GM23338 (cell line): Measurements from ENCODE around the gene HUS1. TPM values are rescaled to one million over a fixed set of nuclear protein-coding genes. Genes with fewer than 3 reads are reported as not detected.

Experiments used
- ATAC-seq: fragments of 200-7000 bp; cut with Tn5 transposase; 3 replicates; pipeline ENCODE4 v1.9.1; 2020
- DNase-seq: peaks from one replicate; pipeline ENCODE4 v3.0.0-alpha.2; 2015; ENCODE audit warnings: low spot score
- H2AFZ ChIP-seq: fragments of 200-600 bp; sonication (generic); 2 replicates; pipeline ENCODE4 v1.8.0; 2016; ENCODE audit warnings: antibody characterized with exemption, mild to moderate bottlenecking, moderate library complexity
- H3F3A ChIP-seq: fragments of 200-600 bp; sonication (generic); replicated peaks from 2 replicates; pipeline ENCODE4 v1.8.0; 2017; ENCODE audit warnings: antibody characterized with exemption, mixed run types, low read depth
- H3K27ac ChIP-seq: fragments of 200-600 bp; sonication (generic); 2 replicates; pipeline ENCODE4 v1.6.1; 2016; ENCODE audit warnings: low read depth
- H3K27me3 ChIP-seq: fragments of 200-600 bp; sonication (generic); 2 replicates; pipeline ENCODE4 v1.8.0; 2016; ENCODE audit warnings: mild to moderate bottlenecking, mixed run types, moderate library complexity; ENCODE audit not compliant: insufficient read depth
- H3K36me3 ChIP-seq: fragments of 200-600 bp; sonication (generic); 2 replicates; pipeline ENCODE4 v1.8.0; 2016; ENCODE audit warnings: mild to moderate bottlenecking; ENCODE audit not compliant: insufficient read depth
- H3K4me1 ChIP-seq: fragments of 200-600 bp; sonication (generic); 2 replicates; pipeline ENCODE4 v1.8.0; 2016; ENCODE audit warnings: mild to moderate bottlenecking, moderate library complexity; ENCODE audit not compliant: insufficient read depth
- H3K4me2 ChIP-seq: fragments of 200-600 bp; sonication (generic); 2 replicates; pipeline ENCODE4 v1.7.1; 2017; ENCODE audit warnings: mixed run types
- H3K4me3 ChIP-seq: fragments of 200-600 bp; sonication (generic); 2 replicates; pipeline ENCODE4 v1.6.1; 2016; ENCODE audit warnings: mixed run types
- H3K79me2 ChIP-seq: fragments of 200-600 bp; sonication (generic); replicated peaks from 2 replicates; pipeline ENCODE4 v1.8.0; 2017; ENCODE audit warnings: mild to moderate bottlenecking; ENCODE audit not compliant: insufficient read depth
- H3K9me2 ChIP-seq: fragments of 200-600 bp; sonication (generic); 2 replicates; pipeline ENCODE4 v1.8.0; 2017; ENCODE audit not compliant: insufficient read depth
- H4K20me1 ChIP-seq: fragments of 200-600 bp; sonication (generic); replicated peaks from 2 replicates; pipeline ENCODE4 v1.8.0; 2017; ENCODE audit warnings: mild to moderate bottlenecking; ENCODE audit not compliant: insufficient read depth
- H3K27ac Mint-ChIP-seq: 2 replicates; pipeline ENCODE4 v1.8.0; 2020; ENCODE audit warnings: inconsistent platforms, mild to moderate bottlenecking, moderate library complexity, mixed read lengths
- H3K27me3 Mint-ChIP-seq: 3 replicates; pipeline ENCODE4 v1.8.0; 2022; ENCODE audit warnings: low read depth, mild to moderate bottlenecking, moderate library complexity, mixed read lengths, inconsistent platforms; ENCODE audit not compliant: insufficient read depth, poor library complexity
- H3K36me3 Mint-ChIP-seq: 3 replicates; pipeline ENCODE4 v1.8.0; 2021; ENCODE audit warnings: low read depth, mild to moderate bottlenecking, inconsistent platforms, moderate library complexity, mixed read lengths
- H3K4me1 Mint-ChIP-seq: 3 replicates; pipeline ENCODE4 v1.8.0; 2020; ENCODE audit warnings: mild to moderate bottlenecking, inconsistent platforms, mixed read lengths
- H3K4me3 Mint-ChIP-seq: 3 replicates; pipeline ENCODE4 v1.8.0; 2021; ENCODE audit warnings: moderate library complexity, mild to moderate bottlenecking, inconsistent platforms, mixed read lengths
- H3K9me3 Mint-ChIP-seq: 3 replicates; pipeline ENCODE4 v1.8.0; 2020; ENCODE audit warnings: moderate library complexity, mild to moderate bottlenecking, inconsistent platforms, mixed read lengths
- CREB1 ChIP-seq: fragments of 250-450 bp; sonication (Bioruptor Pico); IDR thresholded peaks from 2 replicates; pipeline ENCODE4 v1.5.0; 2020; ENCODE audit warnings: low read depth, mild to moderate bottlenecking, moderate library complexity
- ETS1 ChIP-seq: IDR thresholded peaks from 2 replicates; pipeline ENCODE4 v1.6.1; 2016; ENCODE audit warnings: antibody characterized with exemption
- EZH2 ChIP-seq: fragments of 200-600 bp; sonication (generic); IDR thresholded peaks from one replicate; pipeline ENCODE4 v1.8.0; 2017; ENCODE audit warnings: antibody characterized with exemption, mild to moderate bottlenecking, low read depth; ENCODE audit not compliant: unreplicated experiment
- EZH2phosphoT487 ChIP-seq: fragments of 200-600 bp; sonication (generic); IDR thresholded peaks from one replicate; pipeline ENCODE4 v1.8.1; 2018; ENCODE audit warnings: antibody characterized with exemption; ENCODE audit not compliant: unreplicated experiment
- NANOG ChIP-seq: IDR thresholded peaks from 2 replicates; pipeline ENCODE4 v1.6.1; 2016; ENCODE audit warnings: antibody characterized with exemption, borderline replicate concordance
- POLR2AphosphoS5 ChIP-seq: IDR thresholded peaks from 2 replicates; pipeline ENCODE4 v1.6.1; 2016; ENCODE audit warnings: antibody characterized with exemption, low read depth
- STAT1 ChIP-seq: IDR thresholded peaks from one replicate; pipeline ENCODE4 v1.6.1; 2016; ENCODE audit warnings: antibody characterized with exemption; ENCODE audit not compliant: unreplicated experiment
- ZNF114 ChIP-seq: fragments of 250-450 bp; sonication (Bioruptor Pico); IDR thresholded peaks from 2 replicates; pipeline ENCODE4 v1.5.0; 2020; ENCODE audit warnings: mild to moderate bottlenecking, moderate library complexity
- ZNF331 ChIP-seq: fragments of 250-450 bp; sonication (Bioruptor Pico); IDR thresholded peaks from 2 replicates; pipeline ENCODE4 v1.5.0; 2020; ENCODE audit warnings: low read depth, mild to moderate bottlenecking, moderate library complexity
- polyA plus RNA-seq: library from polyadenylated mRNA; unstranded; fragments of >200 nt; fragmentation: Nextera tagmentation; extraction: Ambion mirVana; gene quantifications from 2 replicates; pipeline ENCODE4 v1.2.1, GENCODE V29; 2016
- total RNA-seq: library from RNA; depleted of rRNA; stranded (reverse); fragments of >200 nt; shearing (Covaris generic); gene quantifications from 2 replicates; pipeline ENCODE4 v1.2.3, GENCODE V29; 2014
- TF ChIP-seq, protein P1 (sequence below), 2 experiments: fragments of 200-600 bp in 1 of 2; sonication (generic) in 1 of 2; conservative IDR thresholded peaks; 2 replicates each; pipeline versions ENCODE4 v1.5.1 to v1.6.1; 2016 to 2017; ENCODE audit warnings: antibody characterized with exemption in 2 of 2, low read depth in 2 of 2, mild to moderate bottlenecking in 2 of 2, moderate library complexity in 1 of 2
- TF ChIP-seq, protein P2 (sequence below): IDR thresholded peaks from one replicate; pipeline ENCODE4 v1.6.1; 2018; ENCODE audit warnings: antibody characterized with exemption; ENCODE audit not compliant: unreplicated experiment

Gene HUS1
- total and polyA plus RNA-seq, 2 experiments from 2014 or later, result 14.9 to 29.7 TPM

DNA sequence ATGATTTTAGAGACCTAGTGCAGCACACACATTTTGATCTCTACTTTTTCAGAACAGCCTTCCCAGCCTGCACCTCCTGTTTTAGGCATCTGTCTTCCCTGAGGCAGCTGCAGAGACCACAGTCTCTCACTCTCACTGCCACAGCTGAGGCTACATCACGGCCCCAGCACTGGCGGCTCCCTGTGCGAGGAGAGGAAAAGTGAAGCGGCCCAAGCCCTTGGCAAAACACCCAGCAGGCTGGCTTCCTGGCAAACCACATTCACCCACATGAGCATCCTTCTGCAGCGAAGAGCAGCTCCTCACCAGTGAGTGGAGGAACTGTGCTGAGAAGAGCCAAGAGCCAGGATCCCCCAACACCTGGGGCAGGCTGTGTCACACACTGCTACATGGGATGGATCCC is 14.0 kb downstream of the HUS1 start (continued):
- TF ChIP-seq, protein P1, sequence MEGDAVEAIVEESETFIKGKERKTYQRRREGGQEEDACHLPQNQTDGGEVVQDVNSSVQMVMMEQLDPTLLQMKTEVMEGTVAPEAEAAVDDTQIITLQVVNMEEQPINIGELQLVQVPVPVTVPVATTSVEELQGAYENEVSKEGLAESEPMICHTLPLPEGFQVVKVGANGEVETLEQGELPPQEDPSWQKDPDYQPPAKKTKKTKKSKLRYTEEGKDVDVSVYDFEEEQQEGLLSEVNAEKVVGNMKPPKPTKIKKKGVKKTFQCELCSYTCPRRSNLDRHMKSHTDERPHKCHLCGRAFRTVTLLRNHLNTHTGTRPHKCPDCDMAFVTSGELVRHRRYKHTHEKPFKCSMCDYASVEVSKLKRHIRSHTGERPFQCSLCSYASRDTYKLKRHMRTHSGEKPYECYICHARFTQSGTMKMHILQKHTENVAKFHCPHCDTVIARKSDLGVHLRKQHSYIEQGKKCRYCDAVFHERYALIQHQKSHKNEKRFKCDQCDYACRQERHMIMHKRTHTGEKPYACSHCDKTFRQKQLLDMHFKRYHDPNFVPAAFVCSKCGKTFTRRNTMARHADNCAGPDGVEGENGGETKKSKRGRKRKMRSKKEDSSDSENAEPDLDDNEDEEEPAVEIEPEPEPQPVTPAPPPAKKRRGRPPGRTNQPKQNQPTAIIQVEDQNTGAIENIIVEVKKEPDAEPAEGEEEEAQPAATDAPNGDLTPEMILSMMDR (conservative IDR thresholded peaks at IDR 0.05; ENCODE audit: low read depth in 2 of 2), result no peak
- TF ChIP-seq ZNF114 (CRISPR knock-in tag) (no peak), EZH2phosphoT487 (no peak), ETS1 (no peak)

- H3K27ac ChIP-seq, result no peak overlapping the region
- TF ChIP-seq CREB1 (CRISPR knock-in tag), result no peak
- Mint-ChIP-seq H3K36me3 (peaks cover 87% of the 10 kb centered on the region), H3K4me1 (no peaks in the 10 kb centered on the region), H3K27ac (no peak overlapping the region), H3K4me3 (no peak overlapping the region), H3K27me3 (peaks cover 5% of the 10 kb centered on the region), H3K9me3 (peaks cover 15% of the 10 kb centered on the region)
- H3K4me3 ChIP-seq, result no peak overlapping the region
- H3K9me2 ChIP-seq, result no peaks in the 10 kb centered on the region; the same call in 1 of the 2 replicates
- H3K79me2 ChIP-seq, result peaks cover 9% of the 10 kb centered on the region; the same call in 1 of the 2 replicates
- H4K20me1 ChIP-seq, result peaks cover 3% of the 10 kb centered on the region; the same call in 1 of the 2 replicates
- H3K27me3 ChIP-seq, result no peaks in the 10 kb centered on the region
- no peak for ATAC-seq
- H2AFZ ChIP-seq, result no peak overlapping the region
- H3F3A ChIP-seq, result no peaks in the 10 kb centered on the region
- H3K36me3 ChIP-seq, result peaks cover 48% of the 10 kb centered on the region
- no peak overlapping the region for H3K4me2 ChIP-seq
- no peak for DNase-seq
- H3K4me1 ChIP-seq, result no peaks in the 10 kb centered on the region
These were observed 17.2 kb downstream of the HUS1 start for GRCh38 chr7:47962262-47962661.

GRCh38 chr7:47957156-47957555 is 22.3 kb downstream of the HUS1 start:
- Mint-ChIP-seq H3K27ac (no peak overlapping the region), H3K27me3 (peaks cover 2% of the 10 kb centered on the region), H3K36me3 (peaks cover 51% of the 10 kb centered on the region), H3K4me3 (no peak overlapping the region), H3K4me1 (peaks cover 11% of the 10 kb centered on the region; the same call in 2 of the 3 replicates), H3K9me3 (peaks cover 15% of the 10 kb centered on the region)
- DNase-seq, result no peak
- Histone ChIP-seq H3K27ac (no peak overlapping the region), H2AFZ (no peak overlapping the region), H3F3A (0 out of 2 replicates have a peak, but pooled peaks cover 3% of the 10 kb centered on the region), H3K4me3 (no peak overlapping the region), H3K9me2 (no peaks in the 10 kb centered on the region), H3K4me2 (no peak overlapping the region), H3K27me3 (no peaks in the 10 kb centered on the region), H3K79me2 (peaks cover 6% of the 10 kb centered on the region; the same call in 1 of the 2 replicates), H3K36me3 (peaks cover 26% of the 10 kb centered on the region), H3K4me1 (no peaks in the 10 kb centered on the region; the same call in none of the 2 replicates), H4K20me1 (peaks cover 9% of the 10 kb centered on the region; the same call in 1 of the 2 replicates)
- ATAC-seq, result no peak
- TF ChIP-seq, protein P2, sequence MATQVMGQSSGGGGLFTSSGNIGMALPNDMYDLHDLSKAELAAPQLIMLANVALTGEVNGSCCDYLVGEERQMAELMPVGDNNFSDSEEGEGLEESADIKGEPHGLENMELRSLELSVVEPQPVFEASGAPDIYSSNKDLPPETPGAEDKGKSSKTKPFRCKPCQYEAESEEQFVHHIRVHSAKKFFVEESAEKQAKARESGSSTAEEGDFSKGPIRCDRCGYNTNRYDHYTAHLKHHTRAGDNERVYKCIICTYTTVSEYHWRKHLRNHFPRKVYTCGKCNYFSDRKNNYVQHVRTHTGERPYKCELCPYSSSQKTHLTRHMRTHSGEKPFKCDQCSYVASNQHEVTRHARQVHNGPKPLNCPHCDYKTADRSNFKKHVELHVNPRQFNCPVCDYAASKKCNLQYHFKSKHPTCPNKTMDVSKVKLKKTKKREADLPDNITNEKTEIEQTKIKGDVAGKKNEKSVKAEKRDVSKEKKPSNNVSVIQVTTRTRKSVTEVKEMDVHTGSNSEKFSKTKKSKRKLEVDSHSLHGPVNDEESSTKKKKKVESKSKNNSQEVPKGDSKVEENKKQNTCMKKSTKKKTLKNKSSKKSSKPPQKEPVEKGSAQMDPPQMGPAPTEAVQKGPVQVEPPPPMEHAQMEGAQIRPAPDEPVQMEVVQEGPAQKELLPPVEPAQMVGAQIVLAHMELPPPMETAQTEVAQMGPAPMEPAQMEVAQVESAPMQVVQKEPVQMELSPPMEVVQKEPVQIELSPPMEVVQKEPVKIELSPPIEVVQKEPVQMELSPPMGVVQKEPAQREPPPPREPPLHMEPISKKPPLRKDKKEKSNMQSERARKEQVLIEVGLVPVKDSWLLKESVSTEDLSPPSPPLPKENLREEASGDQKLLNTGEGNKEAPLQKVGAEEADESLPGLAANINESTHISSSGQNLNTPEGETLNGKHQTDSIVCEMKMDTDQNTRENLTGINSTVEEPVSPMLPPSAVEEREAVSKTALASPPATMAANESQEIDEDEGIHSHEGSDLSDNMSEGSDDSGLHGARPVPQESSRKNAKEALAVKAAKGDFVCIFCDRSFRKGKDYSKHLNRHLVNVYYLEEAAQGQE, result no peak
- no peak for TF ChIP-seq EZH2phosphoT487
- TF ChIP-seq CREB1 (CRISPR knock-in tag), result no peak
- TF ChIP-seq, protein P1 (conservative IDR thresholded peaks at IDR 0.05; ENCODE audit: low read depth in 2 of 2), result no peak
- no peak for TF ChIP-seq ZNF114 (CRISPR knock-in tag)
- no peak for TF ChIP-seq NANOG
- no peak for TF ChIP-seq STAT1
- no peak for TF ChIP-seq ZNF331
- no peak for TF ChIP-seq POLR2AphosphoS5
- no peak for TF ChIP-seq ETS1
- no peak for TF ChIP-seq EZH2
